NCI-H2196 treated with DMSO at 0.1 percent for 48 hours (cell line): ENCODE data around the gene IL21R.
"Not testable (repeated sequence)": the region's sequence is repeated elsewhere in the genome, so short reads cannot be mapped to it uniquely, and the experiment has no call there.

ENCODE experiments used
- DNase-seq: peaks from one replicate; lab custom pipeline; 2025; ENCODE audit not compliant: unreplicated experiment; lab: John Stamatoyannopoulos, UW

IL21R gene

DNA sequence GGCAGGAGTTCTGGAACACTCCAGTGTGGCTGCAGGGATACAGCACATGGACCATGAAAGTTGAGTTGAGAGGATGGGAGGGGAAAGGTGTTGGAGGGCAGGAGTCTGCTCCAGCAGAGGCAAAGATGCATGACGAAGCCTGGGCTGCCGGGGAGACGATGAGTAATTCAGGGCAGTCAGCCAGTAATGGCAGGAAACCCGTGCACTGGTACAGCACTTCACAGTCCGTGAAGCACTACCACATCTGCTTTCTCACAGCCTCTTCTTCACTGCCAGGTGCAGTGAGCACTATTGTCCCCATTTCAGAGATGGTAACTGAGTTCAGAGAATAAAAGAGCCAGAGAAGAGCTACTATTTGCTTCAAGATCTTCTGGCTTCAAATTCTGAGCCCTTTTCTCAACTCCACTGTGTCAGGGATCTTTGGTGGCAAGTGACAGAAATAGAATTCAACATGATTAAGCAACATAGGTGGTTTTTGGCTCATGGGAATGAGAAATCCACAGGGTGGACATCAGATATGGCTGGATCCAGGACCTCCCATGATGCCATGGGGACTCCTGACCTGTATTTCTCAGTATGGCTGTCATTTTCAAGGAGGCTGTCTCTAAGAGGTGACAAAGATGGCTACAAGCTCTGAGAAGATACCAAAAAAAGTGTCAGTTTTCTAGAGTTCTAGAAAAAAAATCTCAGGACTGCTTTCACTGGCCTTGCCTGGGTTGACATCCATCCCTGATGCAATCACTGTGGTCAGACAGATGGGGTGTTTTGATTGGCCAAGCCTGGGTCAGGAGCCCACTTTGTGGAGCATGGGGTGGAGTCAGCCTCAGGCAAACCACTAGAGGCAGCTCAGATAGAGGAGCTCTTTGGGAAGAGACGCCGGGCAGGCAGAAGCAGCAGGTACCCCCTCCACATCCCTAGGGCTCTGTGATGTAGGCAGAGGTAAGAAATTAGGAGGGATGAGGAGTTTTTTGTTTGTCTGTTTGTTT lies 24.7 kb downstream of the IL21R start:
- peak; percentile 69 for DNase-seq

GRCh38 chr16:27427538-27427937 lies 25.6 kb downstream of the IL21R start:
- no peak for DNase-seq

DNA sequence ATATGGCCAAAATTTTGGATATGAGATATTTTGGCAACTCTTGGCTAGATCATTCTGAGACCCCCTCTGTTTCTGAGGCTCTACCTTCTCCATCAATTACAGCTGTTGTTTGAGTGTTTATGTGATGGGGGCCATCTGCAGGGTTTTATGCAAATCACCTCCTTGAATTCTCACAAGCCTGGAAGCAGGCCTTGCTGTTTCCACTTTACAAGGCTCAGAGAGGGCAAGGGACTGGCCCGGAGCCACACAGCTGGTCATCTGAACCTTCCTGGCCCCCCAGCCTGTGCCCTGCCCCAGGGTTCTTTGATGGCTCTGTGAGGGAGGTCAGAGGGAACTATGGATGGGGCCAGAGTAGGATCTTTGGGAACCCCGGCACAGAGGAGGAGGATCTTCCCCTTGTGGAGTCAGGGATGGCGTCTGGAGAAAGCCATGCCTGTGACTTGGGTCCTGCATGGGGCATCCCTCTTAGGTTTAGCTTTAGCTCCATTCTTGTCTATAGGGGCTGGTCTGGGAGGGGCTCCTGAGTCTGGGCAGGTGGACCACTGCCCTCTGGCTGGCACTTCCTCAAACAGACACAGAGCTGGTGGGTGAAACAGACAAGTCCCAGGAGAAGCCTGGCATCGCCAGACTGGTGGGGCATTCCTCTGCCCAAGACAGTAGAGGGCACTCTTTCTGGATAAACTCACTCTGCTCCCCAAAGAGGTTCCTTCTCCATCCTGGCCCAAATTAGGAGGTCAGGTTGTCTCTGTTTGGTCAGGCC lies 26.2 kb downstream of the IL21R start:
- no peak for DNase-seq

DNA sequence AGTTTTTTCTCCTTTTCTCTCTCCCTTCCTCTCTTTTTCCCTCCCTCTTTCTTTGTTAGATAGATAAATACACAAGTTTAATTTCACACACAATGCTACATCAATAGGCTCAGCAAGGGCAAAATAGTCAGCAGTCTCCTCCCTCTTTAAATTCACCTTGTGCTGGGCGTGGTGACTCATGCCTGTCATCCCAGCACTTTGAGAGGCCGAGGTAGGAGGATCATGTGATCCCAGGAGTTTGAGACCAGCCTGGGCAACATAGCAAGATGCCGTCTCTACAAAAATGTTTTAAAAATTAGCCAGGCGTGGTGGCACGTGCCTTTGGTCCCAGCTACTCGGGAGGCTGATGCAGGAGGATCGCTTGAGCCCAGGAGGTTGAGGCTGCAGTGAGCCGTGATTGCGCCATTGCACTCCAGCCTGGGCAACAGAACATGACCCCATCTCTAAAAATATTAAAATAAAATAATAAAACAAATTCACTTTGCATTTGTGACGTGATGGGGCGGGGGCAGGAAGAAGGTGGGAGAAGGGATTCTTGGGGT lies 27.4 kb downstream of the IL21R start:
- no peak for DNase-seq

GRCh38 chr16:27429981-27430441 lies 28.0 kb downstream of the IL21R start:
- no peak for DNase-seq

GRCh38 chr16:27430512-27430911 lies 28.5 kb downstream of the IL21R start:
- no peak for DNase-seq

GRCh38 chr16:27430923-27431484 lies 29.0 kb downstream of the IL21R start:
- no peak for DNase-seq

DNA sequence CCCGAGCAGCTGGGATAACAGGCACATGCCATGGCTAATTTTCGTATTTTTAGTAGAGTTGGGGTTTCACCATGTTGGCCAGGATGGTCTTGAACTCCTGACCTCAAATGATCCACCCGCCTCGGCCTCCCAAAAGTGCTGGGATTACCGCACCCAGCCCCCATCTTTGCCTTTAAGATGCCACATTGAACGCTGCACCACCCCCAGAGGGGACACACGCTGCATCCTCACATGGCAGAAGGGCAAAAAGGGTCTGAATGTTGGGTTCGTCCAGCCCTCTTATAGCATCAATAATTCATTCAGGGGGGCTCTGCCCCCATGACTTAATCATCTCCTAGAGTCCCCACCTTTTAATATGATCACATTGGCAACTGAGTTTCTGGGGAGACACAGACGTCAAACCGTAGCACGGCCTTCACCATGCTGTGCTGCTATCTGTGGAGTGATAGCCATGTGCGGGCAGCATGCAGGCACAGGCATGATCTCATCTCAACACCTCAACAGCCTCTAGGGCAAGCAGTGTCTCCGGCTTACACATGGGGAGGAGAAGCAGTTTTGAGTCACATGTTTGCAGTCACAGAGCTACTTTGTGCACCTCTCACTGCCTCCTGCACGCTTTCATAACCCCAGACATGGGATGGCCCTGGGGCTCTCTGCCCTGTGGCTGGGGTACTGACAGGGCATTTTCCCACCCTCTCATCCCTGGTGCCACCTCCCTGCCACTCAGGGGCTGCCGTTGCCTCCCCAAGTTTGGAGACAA lies 30.0 kb downstream of the IL21R start:
- no peak for DNase-seq

DNA sequence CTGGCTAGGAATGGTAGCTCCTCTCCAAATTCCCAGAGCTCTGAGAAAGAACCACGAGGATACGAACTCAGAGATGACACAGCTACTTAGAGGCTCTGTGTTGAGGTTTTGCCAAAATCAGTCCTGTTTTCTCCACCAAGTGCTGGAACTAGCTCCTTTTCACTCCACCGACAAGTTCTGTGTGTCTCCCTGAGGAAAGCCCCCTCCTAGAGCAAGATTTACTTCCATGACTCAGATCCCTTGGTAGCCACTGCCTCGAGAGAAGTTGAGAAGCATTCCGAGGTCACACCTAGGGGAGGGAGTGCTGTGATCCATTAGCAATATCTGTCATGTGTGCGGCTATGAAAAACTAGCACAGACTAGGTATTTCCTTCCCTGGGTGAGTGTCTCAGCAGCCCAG lies 30.6 kb downstream of the IL21R start:
- DNase-seq = no peak

DNA sequence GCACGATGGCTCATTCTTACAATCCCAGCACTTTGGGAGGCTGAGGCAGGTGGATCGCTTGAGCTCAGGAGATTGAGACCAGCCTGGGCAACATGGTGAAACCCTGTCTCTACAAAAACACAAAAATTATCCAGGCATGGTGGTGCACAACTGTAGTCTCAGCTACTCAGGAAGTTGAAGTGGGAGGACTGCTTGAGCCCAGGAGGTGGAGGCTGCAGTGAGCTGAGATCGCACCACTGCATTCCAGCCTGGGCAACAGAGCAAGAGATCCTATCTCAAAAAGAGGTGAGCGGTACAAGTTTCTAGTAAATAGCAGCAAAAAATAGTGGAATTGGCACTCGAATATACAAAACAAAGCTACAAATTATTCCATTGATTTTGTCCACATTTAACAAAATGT lies 31.2 kb downstream of the IL21R start:
- DNase-seq = not testable (repeated sequence)

- no peak for DNase-seq
These were observed 31.7 kb downstream of the IL21R start for GRCh38 chr16:27433636-27434035.

DNA sequence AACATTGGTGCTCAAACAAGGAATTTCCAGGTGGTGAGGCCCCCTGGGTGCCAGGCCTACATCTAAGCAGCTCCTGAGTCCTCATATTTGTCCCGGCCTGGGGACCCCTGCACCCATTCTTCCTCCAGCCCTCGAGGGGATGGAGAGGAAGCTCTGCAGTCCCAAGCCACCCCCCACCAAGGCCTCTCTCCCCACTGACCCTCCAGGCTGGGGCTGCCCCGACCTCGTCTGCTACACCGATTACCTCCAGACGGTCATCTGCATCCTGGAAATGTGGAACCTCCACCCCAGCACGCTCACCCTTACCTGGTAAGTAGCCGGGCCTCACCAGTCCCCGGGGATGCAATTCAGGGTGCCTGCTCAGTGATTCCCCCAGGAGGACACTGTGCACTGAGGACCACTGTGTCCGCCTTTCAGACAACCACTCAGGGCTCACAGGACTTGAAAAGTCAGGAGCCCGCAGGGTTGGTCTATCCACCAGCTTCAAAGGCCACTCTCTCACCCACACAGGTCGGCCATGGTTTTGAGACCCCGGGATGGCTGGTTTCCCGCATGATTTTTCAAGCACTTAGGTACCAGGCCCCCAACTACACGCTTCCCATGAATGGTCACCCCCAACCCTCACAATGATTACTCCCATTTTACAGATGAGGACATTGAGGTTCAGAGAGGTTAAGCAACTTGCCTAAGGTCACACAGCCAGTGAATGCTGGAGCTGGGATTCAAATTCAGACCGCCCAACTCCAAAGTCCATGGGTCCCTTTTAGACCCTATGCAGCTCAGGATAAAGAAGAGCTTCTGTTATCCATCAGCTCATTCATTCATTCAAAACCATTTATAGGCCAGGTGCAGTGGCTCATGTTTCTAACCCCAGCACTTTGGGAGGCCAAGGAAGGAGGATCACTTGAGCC lies 32.4 kb downstream of the IL21R start:
- DNase-seq = no peak

DNA sequence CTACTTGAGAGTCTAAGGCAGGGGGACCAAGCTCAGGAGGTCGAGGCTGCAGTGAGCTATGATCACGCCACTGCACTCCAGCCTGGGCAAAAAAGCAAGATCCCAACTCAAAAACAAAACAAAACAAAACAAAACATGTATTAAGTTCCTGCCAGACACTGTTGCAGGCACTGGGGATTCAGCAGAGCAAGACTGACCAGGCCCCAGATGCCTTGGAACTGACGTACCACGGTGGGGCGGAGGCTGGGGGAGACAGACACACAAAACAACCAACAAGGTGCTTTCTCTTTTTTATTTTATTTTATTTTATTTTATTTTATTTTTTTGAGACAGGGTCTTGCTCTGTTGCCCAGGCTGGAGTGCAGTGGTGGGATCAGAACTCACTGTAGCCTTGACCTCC lies 33.2 kb downstream of the IL21R start:
- DNase-seq = not testable (repeated sequence)

- DNase-seq = no peak
These were observed 34.1 kb downstream of the IL21R start for GRCh38 chr16:27436065-27436464.

- DNase-seq = no peak
These were observed 35.1 kb downstream of the IL21R start for GRCh38 chr16:27436921-27437650.

GRCh38 chr16:27437946-27438345 lies 36.0 kb downstream of the IL21R start:
- DNase-seq = no peak

- DNase-seq = no peak
These were observed 37.5 kb downstream of the IL21R start for GRCh38 chr16:27439271-27440018.

DNA sequence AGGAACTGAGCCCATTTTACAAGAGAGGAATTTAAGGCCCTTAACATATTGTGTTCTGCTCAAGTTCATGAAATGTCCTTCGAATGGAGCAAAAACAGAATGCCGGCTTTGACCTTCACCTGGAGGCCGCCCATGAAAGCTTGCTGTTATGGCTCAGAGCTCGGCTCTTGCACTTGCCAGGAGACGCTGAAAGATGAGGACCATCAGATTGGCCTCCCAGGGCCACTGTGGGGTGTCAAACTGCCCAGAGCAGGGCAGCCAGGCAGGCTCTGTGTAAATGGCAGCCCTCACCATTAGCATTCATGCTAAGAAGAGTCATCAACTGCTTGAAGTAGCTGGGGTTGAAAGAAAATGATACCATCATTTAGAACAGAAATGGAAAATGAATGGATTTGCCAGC lies 39.3 kb downstream of the IL21R start:
- no peak for DNase-seq
